T-helper 2 cell treated with Interferon-gamma antibody and Interleukin-4, amounts not matched to agents 5 μg/mL and 100 μg/mL, for 36 hours (primary cell): ENCODE results near the gene DPP7.
A peak's percentile ranks its signal among the peaks of the same experiment; 100 is the strongest.

Experiments used
- DNase-seq: peaks from one replicate; pipeline ENCODE4 v3.0.0; 2021; ENCODE audit warnings: low spot score
- H3K27ac Mint-ChIP-seq: one replicate; pipeline ENCODE4 v1.8.0; 2021; ENCODE audit warnings: mild to moderate bottlenecking, mixed read lengths
- H3K27me3 Mint-ChIP-seq: one replicate; pipeline ENCODE4 v1.8.0; 2021; ENCODE audit warnings: low read depth, mixed read lengths
- H3K36me3 Mint-ChIP-seq: one replicate; pipeline ENCODE4 v1.8.0; 2021; ENCODE audit warnings: low read depth, mixed read lengths
- H3K4me1 Mint-ChIP-seq: one replicate; pipeline ENCODE4 v1.8.0; 2021; ENCODE audit warnings: low read depth, mixed read lengths
- H3K4me3 Mint-ChIP-seq: one replicate; pipeline ENCODE4 v1.8.0; 2022; ENCODE audit warnings: mild to moderate bottlenecking, moderate library complexity, mixed read lengths
- H3K9me3 Mint-ChIP-seq: one replicate; pipeline ENCODE4 v1.8.0; 2021; ENCODE audit warnings: mixed read lengths

DPP7 gene

GRCh38 chr9:137114613-137115393, at the start of gene DPP7:
DPP7 (minus strand) TSS chr9:137114733; CDS start chr9:137114713, 20 bp downstream.
- Mint-ChIP-seq H3K36me3 (peaks cover 6% of the 10 kb centered on the region), H3K27me3 (no peaks in the 10 kb centered on the region), H3K4me3 (peak within 1 kb of the TSS; percentile 73), H3K4me1 (peaks cover 3% of the 10 kb centered on the region), H3K27ac (peak within 1 kb of the TSS; percentile 73), H3K9me3 (no peaks in the 10 kb centered on the region)
- DNase-seq: peak; percentile 78

- H3K4me1 Mint-ChIP-seq: peaks cover 4% of the 10 kb centered on the region
- H3K9me3 Mint-ChIP-seq: no peaks in the 10 kb centered on the region
- no peak overlapping the region for H3K4me3 Mint-ChIP-seq
- peaks cover 31% of the 10 kb centered on the region for H3K27me3 Mint-ChIP-seq
- H3K36me3 Mint-ChIP-seq: no peaks in the 10 kb centered on the region
- DNase-seq: no peak
- no peak overlapping the region for H3K27ac Mint-ChIP-seq
Observed at GRCh38 chr9:137163805-137164204, 49.3 kb upstream of the DPP7 start.

GRCh38 chr9:137163365-137163715, 48.8 kb upstream of the DPP7 start:
- H3K36me3 Mint-ChIP-seq: no peaks in the 10 kb centered on the region
- H3K4me3 Mint-ChIP-seq: no peak overlapping the region
- DNase-seq: no peak
- no peaks in the 10 kb centered on the region for H3K9me3 Mint-ChIP-seq
- peaks cover 32% of the 10 kb centered on the region for H3K27me3 Mint-ChIP-seq
- peaks cover 4% of the 10 kb centered on the region for H3K4me1 Mint-ChIP-seq
- H3K27ac Mint-ChIP-seq: no peak overlapping the region

- H3K4me3 Mint-ChIP-seq: no peak overlapping the region
- no peak for DNase-seq
- H3K9me3 Mint-ChIP-seq: no peaks in the 10 kb centered on the region
- H3K27me3 Mint-ChIP-seq: peaks cover 37% of the 10 kb centered on the region
- H3K27ac Mint-ChIP-seq: no peak overlapping the region
- no peaks in the 10 kb centered on the region for H3K36me3 Mint-ChIP-seq
- peaks cover 5% of the 10 kb centered on the region for H3K4me1 Mint-ChIP-seq
Observed at GRCh38 chr9:137162505-137163364, 48.2 kb upstream of the DPP7 start.

- H3K27me3 Mint-ChIP-seq: peaks cover 41% of the 10 kb centered on the region
Observed at GRCh38 chr9:137161558-137162486, 47.3 kb upstream of the DPP7 start.

GRCh38 chr9:137160716-137161557, 46.4 kb upstream of the DPP7 start:
- Mint-ChIP-seq H3K4me1 (peaks cover 6% of the 10 kb centered on the region), H3K4me3 (no peak overlapping the region), H3K9me3 (no peaks in the 10 kb centered on the region), H3K27ac (no peak overlapping the region), H3K27me3 (peaks cover 38% of the 10 kb centered on the region), H3K36me3 (no peaks in the 10 kb centered on the region)
- DNase-seq: no peak

More at GRCh38 chr9:137161558-137162486, 47.3 kb upstream of the DPP7 start:
- Mint-ChIP-seq H3K4me1 (peaks cover 6% of the 10 kb centered on the region), H3K4me3 (no peak overlapping the region), H3K27ac (no peak overlapping the region), H3K36me3 (no peaks in the 10 kb centered on the region), H3K9me3 (no peaks in the 10 kb centered on the region)
- no peak for DNase-seq

GRCh38 chr9:137160054-137160425, 45.5 kb upstream of the DPP7 start:
- no peak overlapping the region for H3K4me3 Mint-ChIP-seq
- H3K27ac Mint-ChIP-seq: no peak overlapping the region
- DNase-seq: no peak
- no peaks in the 10 kb centered on the region for H3K9me3 Mint-ChIP-seq
- H3K4me1 Mint-ChIP-seq: peaks cover 6% of the 10 kb centered on the region
- no peaks in the 10 kb centered on the region for H3K36me3 Mint-ChIP-seq
- H3K27me3 Mint-ChIP-seq: peaks cover 38% of the 10 kb centered on the region

DNA sequence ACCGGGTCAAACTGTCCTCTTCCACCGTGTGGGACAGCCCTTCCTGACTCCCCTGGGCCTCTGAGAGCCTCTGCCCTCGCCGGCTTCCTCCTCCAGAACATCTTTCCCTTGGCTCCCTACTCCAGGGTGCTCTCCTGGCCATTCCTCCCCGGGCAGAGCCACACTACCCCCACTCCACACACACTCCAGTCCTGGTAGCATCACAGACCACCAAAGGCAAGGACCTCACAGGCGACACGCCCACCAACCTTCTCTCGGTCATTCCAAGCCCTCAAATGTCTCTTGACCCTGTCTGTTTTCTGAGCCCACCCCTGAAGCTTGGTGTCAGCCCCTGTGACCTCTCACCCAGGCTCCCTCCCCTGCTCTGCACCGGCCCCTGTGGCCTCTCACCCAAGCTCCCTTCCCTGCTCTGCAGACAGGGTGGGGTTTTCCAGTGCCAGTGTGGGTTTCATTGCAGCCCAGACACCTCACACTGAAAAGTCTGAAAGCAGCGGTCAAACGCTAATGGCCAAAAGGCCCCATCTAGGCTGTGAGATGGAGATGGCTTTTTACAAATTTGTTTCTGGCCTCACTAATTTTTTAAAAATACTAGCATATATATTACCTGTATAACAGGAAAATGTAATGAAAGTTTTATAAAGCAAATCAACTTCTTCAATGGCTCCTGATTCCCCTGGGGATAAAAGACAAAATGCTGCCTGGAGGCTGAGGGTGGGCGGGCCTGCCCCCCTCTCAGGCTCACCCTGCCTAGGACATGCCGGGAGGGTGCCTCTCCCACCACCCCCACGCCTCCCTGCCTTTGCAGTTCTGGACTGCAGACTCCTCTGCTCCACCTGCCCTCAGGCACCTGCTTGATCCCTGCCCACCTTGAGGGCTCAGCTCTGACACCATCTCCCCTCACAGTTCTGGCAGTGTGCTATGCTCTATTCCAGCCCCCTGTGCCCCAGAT, 44.8 kb upstream of the DPP7 start:
- Mint-ChIP-seq H3K9me3 (no peaks in the 10 kb centered on the region), H3K27ac (no peak overlapping the region), H3K27me3 (peaks cover 41% of the 10 kb centered on the region), H3K36me3 (no peaks in the 10 kb centered on the region), H3K4me3 (no peak overlapping the region), H3K4me1 (peaks cover 6% of the 10 kb centered on the region)
- DNase-seq: no peak

- Mint-ChIP-seq H3K4me3 (no peak overlapping the region), H3K36me3 (no peaks in the 10 kb centered on the region), H3K4me1 (peaks cover 6% of the 10 kb centered on the region), H3K27me3 (peaks cover 39% of the 10 kb centered on the region), H3K27ac (no peak overlapping the region), H3K9me3 (no peaks in the 10 kb centered on the region)
- no peak for DNase-seq
Observed at GRCh38 chr9:137158625-137159024, 44.1 kb upstream of the DPP7 start.

DNA sequence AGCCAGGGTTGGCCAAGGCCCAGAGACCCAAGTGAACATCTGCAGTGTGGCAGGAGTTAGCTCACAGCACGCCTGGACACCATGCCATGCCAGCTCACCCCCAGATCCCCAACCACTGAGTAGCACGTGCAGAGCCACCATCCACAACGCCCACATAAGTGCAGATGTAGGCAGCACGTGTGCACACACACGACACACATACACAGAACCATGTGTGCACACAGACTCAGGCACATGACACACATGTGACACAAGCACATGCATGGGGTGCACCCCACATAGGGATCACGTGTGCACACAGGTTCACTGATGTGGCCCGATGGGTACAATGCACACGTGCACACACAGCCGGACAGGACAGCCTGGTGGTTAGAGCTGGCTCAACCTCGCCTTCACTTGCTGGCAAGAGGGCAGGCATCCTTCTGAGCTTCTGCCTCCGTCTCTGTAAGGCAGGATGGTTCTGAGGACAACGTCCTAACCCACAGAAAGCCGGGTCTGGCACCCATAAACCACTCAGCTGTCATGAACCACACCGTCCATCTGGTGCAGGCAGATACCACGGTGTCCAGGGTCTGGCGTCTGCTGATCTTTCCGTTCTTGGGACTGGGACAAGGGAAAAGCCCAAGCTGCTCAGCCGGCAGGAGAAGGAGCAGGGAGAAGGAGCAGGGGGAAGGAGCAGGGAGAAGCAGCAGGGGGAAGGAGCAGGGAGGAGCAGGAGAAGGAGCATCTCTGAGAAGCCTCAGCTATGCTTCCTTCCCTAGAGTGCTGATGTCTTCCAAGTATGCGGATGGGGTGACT, 43.3 kb upstream of the DPP7 start:
- no peak for DNase-seq
- H3K9me3 Mint-ChIP-seq: no peaks in the 10 kb centered on the region
- no peak overlapping the region for H3K27ac Mint-ChIP-seq
- H3K27me3 Mint-ChIP-seq: peaks cover 36% of the 10 kb centered on the region
- no peaks in the 10 kb centered on the region for H3K36me3 Mint-ChIP-seq
- H3K4me3 Mint-ChIP-seq: no peak overlapping the region
- H3K4me1 Mint-ChIP-seq: peaks cover 6% of the 10 kb centered on the region

DNA sequence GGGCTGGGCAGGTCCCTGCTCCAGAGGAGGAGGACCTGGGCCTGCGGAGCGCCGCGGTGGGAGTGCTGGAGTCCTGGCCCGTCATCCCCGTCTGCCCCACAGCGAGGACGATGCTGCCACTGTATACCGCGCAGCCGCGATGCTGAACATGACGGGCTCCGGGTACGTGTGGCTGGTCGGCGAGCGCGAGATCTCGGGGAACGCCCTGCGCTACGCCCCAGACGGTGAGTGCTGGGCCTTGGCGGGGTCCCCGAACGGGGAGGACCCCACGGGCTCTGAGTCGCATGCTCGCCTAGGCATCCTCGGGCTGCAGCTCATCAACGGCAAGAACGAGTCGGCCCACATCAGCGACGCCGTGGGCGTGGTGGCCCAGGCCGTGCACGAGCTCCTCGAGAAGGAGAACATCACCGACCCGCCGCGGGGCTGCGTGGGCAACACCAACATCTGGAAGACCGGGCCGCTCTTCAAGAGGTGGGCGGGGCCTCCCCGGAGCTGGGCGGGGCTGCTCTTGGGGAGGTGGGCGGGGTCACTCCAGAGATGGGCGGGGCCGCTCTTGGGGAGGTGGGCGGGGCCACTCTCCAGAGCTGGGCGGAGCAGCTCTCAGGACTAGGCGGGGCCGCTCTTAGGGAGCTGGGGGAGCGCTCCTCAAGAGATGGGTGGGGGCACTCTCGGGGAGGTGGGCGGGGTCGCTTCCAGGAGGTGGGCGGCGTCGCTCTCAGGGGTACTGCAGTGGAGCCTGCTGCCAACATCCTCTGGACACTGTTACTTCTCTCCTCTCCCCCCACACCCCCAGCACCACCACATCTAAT, 42.2 kb upstream of the DPP7 start:
- H3K36me3 Mint-ChIP-seq: no peaks in the 10 kb centered on the region
- peaks cover 34% of the 10 kb centered on the region for H3K27me3 Mint-ChIP-seq
- H3K27ac Mint-ChIP-seq: no peak overlapping the region

More for the DNA sequence above, 42.2 kb upstream of the DPP7 start:
- peak overlapping the region; percentile 46 for H3K4me3 Mint-ChIP-seq
- H3K9me3 Mint-ChIP-seq: no peaks in the 10 kb centered on the region
- peaks cover 6% of the 10 kb centered on the region for H3K4me1 Mint-ChIP-seq
- DNase-seq: peak; percentile 58
